ENCODE data around the gene HPCAL4.

GRCh38 chr1:39696448-39696847, 5.2 kb upstream of the HPCAL4 start:
- TF ChIP-seq CTCF (IDR thresholded peaks at IDR 0.05) (no peak), POLR2A (IDR thresholded peaks at IDR 0.05) (no peak)
